Endodermal cell (in vitro differentiated cells): ENCODE measurements around the gene GALNT17. TPM values are rescaled to one million over a fixed set of nuclear protein-coding genes. Genes with fewer than 3 reads are reported as not detected.

Experiments used
- DNase-seq: peaks from one replicate; pipeline ENCODE4 v3.0.0-alpha.2; 2017
- H3K27ac ChIP-seq: 2 replicates; pipeline ENCODE4 v1.5.1; 2013; ENCODE audit warnings: mild to moderate bottlenecking, low read depth, low read length, moderate library complexity
- H3K27me3 ChIP-seq: 2 replicates; pipeline ENCODE4 v1.6.1; 2013; ENCODE audit warnings: mild to moderate bottlenecking, low read length, moderate library complexity; ENCODE audit not compliant: insufficient read depth, control insufficient read depth, poor library complexity, severe bottlenecking
- H3K36me3 ChIP-seq: 2 replicates; pipeline ENCODE4 v1.7.0; 2013; ENCODE audit warnings: mild to moderate bottlenecking, low read length, moderate library complexity; ENCODE audit not compliant: control insufficient read depth, insufficient read depth
- H3K4me1 ChIP-seq: one replicate; pipeline ENCODE4 v1.7.0; 2013; ENCODE audit warnings: low read length; ENCODE audit not compliant: control insufficient read depth, insufficient read depth
- H3K4me3 ChIP-seq: 2 replicates; pipeline ENCODE4 v1.5.1; 2013; ENCODE audit warnings: mild to moderate bottlenecking, low read length, moderate library complexity
- H3K9ac ChIP-seq: 2 replicates; pipeline ENCODE4 v1.6.1; 2013; ENCODE audit warnings: mild to moderate bottlenecking, low read length, moderate library complexity; ENCODE audit not compliant: poor library complexity, severe bottlenecking; ENCODE audit errors: extremely low read depth
- H3K9me3 ChIP-seq: 2 replicates; pipeline ENCODE4 v1.6.1; 2013; ENCODE audit warnings: mild to moderate bottlenecking, low read length, moderate library complexity; ENCODE audit not compliant: control insufficient read depth
- H3K27ac Mint-ChIP-seq: 2 replicates; pipeline ENCODE4 v1.8.0; 2020; ENCODE audit warnings: mixed read lengths
- H3K27me3 Mint-ChIP-seq: 2 replicates; pipeline ENCODE4 v1.8.0; 2021; ENCODE audit warnings: mild to moderate bottlenecking, mixed read lengths; ENCODE audit not compliant: insufficient read depth
- H3K36me3 Mint-ChIP-seq: 2 replicates; pipeline ENCODE4 v1.8.0; 2020; ENCODE audit warnings: low read depth, mixed read lengths
- H3K4me1 Mint-ChIP-seq: 2 replicates; pipeline ENCODE4 v1.8.0; 2020; ENCODE audit warnings: mixed read lengths
- H3K4me3 Mint-ChIP-seq: 2 replicates; pipeline ENCODE4 v1.8.0; 2020; ENCODE audit warnings: mild to moderate bottlenecking, moderate library complexity, mixed read lengths
- H3K9me3 Mint-ChIP-seq: 2 replicates; pipeline ENCODE4 v1.8.0; 2020; ENCODE audit warnings: mild to moderate bottlenecking, mixed read lengths
- CTCF ChIP-seq: fragments of 200-600 bp; sonication (generic); conservative IDR thresholded peaks from 2 replicates; pipeline ENCODE4 v1.5.0; 2021; ENCODE audit warnings: antibody characterized with exemption, mild to moderate bottlenecking
- WGBS, 2 experiments: methylation state at CpG; one replicate each; pipeline versions ENCODE4 v1.1.5 to v1.1.7; 2013; ENCODE audit warnings: missing lambda C conversion rate in 2 of 2, mixed read lengths in 1 of 2; ENCODE audit not compliant: insufficient coverage in 1 of 2, insufficient read length in 1 of 2; 5-methylcytosine and 5-hydroxymethylcytosine counted together
- total RNA-seq, 2 donors: library from RNA; stranded (reverse); fragmentation: NEBNext Ultra II Directional in 1 of 2; extraction: Animal tissue kit (Norgen Biotek cat#: 25700) in 1 of 2; gene quantifications; 2 replicates in 1 of 2; 3 replicates in 1 of 2; pipeline ENCODE4 v1.2.1, GENCODE V29; 2021

The GALNT17 gene
- total RNA-seq, 2 donors from 2014 or later, result 60.4 to 61.3 TPM

GRCh38 chr7:71518880-71519279, 386.9 kb downstream of the GALNT17 start:
- no peak for TF ChIP-seq CTCF
- no peak overlapping the region for H3K9ac ChIP-seq
- H3K4me1 Mint-ChIP-seq, result no peaks in the 10 kb centered on the region
- H3K4me1 ChIP-seq, result no peaks in the 10 kb centered on the region
- H3K9me3 ChIP-seq, result peaks cover 81% of the 10 kb centered on the region
- H3K4me3 Mint-ChIP-seq, result no peak overlapping the region
- no peak for DNase-seq
- no peak overlapping the region for H3K27ac ChIP-seq
- peaks cover 65% of the 10 kb centered on the region for H3K9me3 Mint-ChIP-seq
- no peak overlapping the region for H3K4me3 ChIP-seq
- no peak overlapping the region for H3K27ac Mint-ChIP-seq
- 100% methylated on average over 1 to 2 of the region's 2 CpGs for WGBS, 2 experiments
- H3K36me3 ChIP-seq, result peaks cover 90% of the 10 kb centered on the region
- H3K36me3 Mint-ChIP-seq, result peaks cover 87% of the 10 kb centered on the region
- H3K27me3 Mint-ChIP-seq, result no peaks in the 10 kb centered on the region
- no peaks in the 10 kb centered on the region for H3K27me3 ChIP-seq

- no peak for DNase-seq
- H3K9me3 ChIP-seq, result peaks cover 63% of the 10 kb centered on the region
- H3K27ac ChIP-seq, result no peak overlapping the region
- no peaks in the 10 kb centered on the region for H3K4me1 Mint-ChIP-seq
- no peak overlapping the region for H3K27ac Mint-ChIP-seq
- TF ChIP-seq CTCF, result no peak
- H3K9ac ChIP-seq, result no peak overlapping the region
- no peak overlapping the region for H3K4me3 Mint-ChIP-seq
- H3K36me3 Mint-ChIP-seq, result peaks cover 77% of the 10 kb centered on the region
- H3K4me1 ChIP-seq, result no peaks in the 10 kb centered on the region
- peaks cover 83% of the 10 kb centered on the region for H3K36me3 ChIP-seq
- peaks cover 45% of the 10 kb centered on the region for H3K9me3 Mint-ChIP-seq
- WGBS, 2 experiments, result 93 to 94% methylated on average over 3 to 5 of the region's 5 CpGs
- no peaks in the 10 kb centered on the region for H3K27me3 ChIP-seq
- H3K4me3 ChIP-seq, result no peak overlapping the region
- no peaks in the 10 kb centered on the region for H3K27me3 Mint-ChIP-seq
Measured at GRCh38 chr7:71521506-71521905, 389.6 kb downstream of the GALNT17 start.

GRCh38 chr7:71526106-71526505, 394.2 kb downstream of the GALNT17 start:
- H3K36me3 Mint-ChIP-seq, result peaks cover 61% of the 10 kb centered on the region
- H3K9me3 ChIP-seq, result peaks cover 31% of the 10 kb centered on the region
- H3K9ac ChIP-seq, result no peak overlapping the region
- no peak for TF ChIP-seq CTCF
- H3K27me3 ChIP-seq, result no peaks in the 10 kb centered on the region
- H3K4me3 ChIP-seq, result no peak overlapping the region
- H3K27ac ChIP-seq, result no peak overlapping the region
- no peaks in the 10 kb centered on the region for H3K4me1 ChIP-seq
- peaks cover 2% of the 10 kb centered on the region for H3K4me1 Mint-ChIP-seq
- 94 to 100% methylated on average over 6 to 7 of the region's 7 CpGs for WGBS, 2 experiments
- H3K9me3 Mint-ChIP-seq, result peaks cover 24% of the 10 kb centered on the region
- peaks cover 62% of the 10 kb centered on the region for H3K36me3 ChIP-seq
- DNase-seq, result no peak
- no peak overlapping the region for H3K27ac Mint-ChIP-seq
- no peak overlapping the region for H3K4me3 Mint-ChIP-seq
- no peaks in the 10 kb centered on the region for H3K27me3 Mint-ChIP-seq
